Upper lobe of left lung (tissue), 6 donors: ENCODE measurements around the gene DIP2C. TPM values are rescaled to one million over a fixed set of nuclear protein-coding genes. Genes with fewer than 3 reads are reported as not detected.
"Not testable (repeated sequence)": the region's sequence is repeated elsewhere in the genome, so short reads cannot be mapped to it uniquely, and the experiment has no call there.

Source experiments
- ATAC-seq, 2 donors: fragments of 200-7000 bp; cut with Tn5 transposase; one replicate each; pipeline ENCODE4 v1.9.1; 2022; ENCODE audit warnings: mild to moderate bottlenecking in 2 of 2, moderate library complexity in 2 of 2; ENCODE audit not compliant: low FRiP score in 2 of 2
- DNase-seq, 2 donors: peaks; one replicate each; pipeline ENCODE4 v3.0.0-alpha.2; 2019 to 2020
- H3K27ac ChIP-seq, 4 donors: fragments of 200-600 bp; sonication (generic); one replicate each; pipeline ENCODE4 v1.5.1; 2016 to 2019
- H3K27me3 ChIP-seq, 4 donors: fragments of 200-600 bp; sonication (generic); one replicate each; pipeline ENCODE4 v1.5.1; 2017 to 2019
- H3K36me3 ChIP-seq, 4 donors: fragments of 200-600 bp; sonication (generic); one replicate each; pipeline ENCODE4 v1.5.1; 2016 to 2019
- H3K4me1 ChIP-seq, 4 donors: fragments of 200-600 bp; sonication (generic); one replicate each; pipeline ENCODE4 v1.5.1; 2018 to 2019
- H3K4me3 ChIP-seq, 4 donors: fragments of 200-600 bp; sonication (generic); one replicate each; pipeline ENCODE4 v1.5.1; 2017 to 2019; ENCODE audit warnings: mild to moderate bottlenecking in 2 of 4, moderate library complexity in 1 of 4
- H3K9me3 ChIP-seq, 4 donors: fragments of 200-600 bp; sonication (generic); one replicate each; pipeline ENCODE4 v1.5.1; 2018 to 2019
- CTCF ChIP-seq, 6 experiments: fragments of 450-650 bp in 4 of 6; fragments of 200-600 bp in 2 of 6; sonication (generic) in 2 of 6; IDR thresholded peaks; one replicate each; pipeline ENCODE4 v1.5.1; 2016 to 2019; ENCODE audit warnings: antibody characterized with exemption in 6 of 6
- EP300 ChIP-seq, 4 donors: sonication (generic); formaldehyde crosslinking; IDR thresholded peaks; one replicate each; pipeline ENCODE4 v1.5.1; 2017; ENCODE audit warnings: antibody characterized with exemption in 4 of 4, control low read depth in 2 of 4
- POLR2A ChIP-seq, 4 donors: fragments of 450-650 bp; IDR thresholded peaks; one replicate each; pipeline ENCODE4 v1.5.1; 2016 to 2017; ENCODE audit warnings: antibody characterized with exemption in 4 of 4, mild to moderate bottlenecking in 2 of 4
- POLR2AphosphoS5 ChIP-seq, 2 donors: sonication (generic); formaldehyde crosslinking; IDR thresholded peaks; one replicate each; pipeline ENCODE4 v1.5.1; 2017; ENCODE audit warnings: antibody characterized with exemption in 2 of 2
- WGBS, 2 donors: methylation state at CpG; one replicate each; pipeline ENCODE4 v1.1.5; 2017 to 2018; 5-methylcytosine and 5-hydroxymethylcytosine counted together
- total RNA-seq, 6 donors: library from RNA; depleted of rRNA in 4 of 6; stranded (reverse); fragments of >200 nt in 4 of 6; gene quantifications; one replicate each; pipeline versions ENCODE4 v1.1.0 to v1.2.1, GENCODE V29; 2016 to 2021
- donor health status: DM: no; HTN: no; CAD: no; lungs with moderate emphysema.
- donor health status: DM: no; HTN: yes; CAD: no; lungs with severe emphysema.

The DIP2C gene
- total RNA-seq, 6 donors from 2014 or later = 11.6 to 32.5 (median 14.7) TPM

GRCh38 chr10:264160-265073, 425.1 kb downstream of the DIP2C start:
- H3K4me1 ChIP-seq, ATAC-seq, H3K27ac ChIP-seq, H3K27me3 ChIP-seq, DNase-seq, H3K9me3 ChIP-seq, H3K36me3 ChIP-seq, H3K4me3 ChIP-seq: not testable (repeated sequence)
- WGBS, 2 donors = 66 to 87% methylated on average over 9 to 11 of the region's 11 CpGs

DNA sequence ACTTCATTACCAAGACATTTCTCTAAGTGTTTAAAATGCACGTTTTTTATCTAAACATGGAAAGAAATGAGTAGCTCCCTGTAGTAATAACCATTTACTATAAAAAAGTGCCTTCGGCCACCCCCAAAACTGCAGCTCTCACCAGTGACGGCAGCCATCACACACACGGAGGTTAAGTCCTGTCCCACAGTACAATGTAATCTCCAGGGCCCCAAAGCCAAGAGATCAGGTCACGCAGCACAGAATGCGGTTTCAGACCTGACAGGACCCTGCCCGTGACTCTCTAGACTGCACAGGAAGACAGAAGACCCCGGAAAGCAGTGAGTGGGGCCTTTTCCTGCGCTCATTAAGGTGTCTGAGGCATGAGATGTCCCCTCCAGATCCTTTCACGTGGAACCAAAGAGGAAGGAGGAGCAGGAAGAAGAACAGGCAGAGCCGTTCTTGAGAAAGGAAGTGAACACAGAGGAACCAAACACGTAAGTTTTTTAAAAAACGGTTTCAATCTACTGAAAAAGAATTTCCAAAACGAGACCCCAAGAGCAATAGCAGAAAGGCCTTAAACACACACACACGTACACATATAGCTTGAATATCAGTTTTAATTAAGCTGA, 428.5 kb downstream of the DIP2C start:
- H3K27me3 ChIP-seq = no peaks in the 10 kb centered on the region
- no peak overlapping the region for H3K27ac ChIP-seq
- 77 to 78% methylated on average over 15 of the region's 15 CpGs for WGBS, 2 donors
- H3K4me1 ChIP-seq = no peaks in the 10 kb centered on the region
- H3K36me3 ChIP-seq = no peaks in the 10 kb centered on the region
- no peak overlapping the region for H3K4me3 ChIP-seq
- no peak for ATAC-seq
- no peaks in the 10 kb centered on the region for H3K9me3 ChIP-seq
- TF ChIP-seq POLR2AphosphoS5 (IDR thresholded peaks at IDR 0.05) (no peak), EP300 (IDR thresholded peaks at IDR 0.05) (no peak)
- DNase-seq = no peak

GRCh38 chr10:251982-252582, 437.4 kb downstream of the DIP2C start:
- DNase-seq (no peak), ATAC-seq (no peak)
- Histone ChIP-seq H3K27ac (no peak overlapping the region), H3K9me3 (no peaks in the 10 kb centered on the region), H3K4me3 (no peak overlapping the region), H3K4me1 (no peaks in the 10 kb centered on the region), H3K27me3 (no peaks in the 10 kb centered on the region), H3K36me3 (peaks cover 21 to 78% (median 50%) of the 10 kb centered on the region in 4 donors)
- WGBS, 2 donors = 95 to 96% methylated on average over 13 of the region's 13 CpGs
- TF ChIP-seq POLR2A (IDR thresholded peaks at IDR 0.05) (no peak), CTCF (IDR thresholded peaks at IDR 0.05) (no peak), POLR2AphosphoS5 (IDR thresholded peaks at IDR 0.05) (no peak), EP300 (IDR thresholded peaks at IDR 0.05) (no peak)

DNA sequence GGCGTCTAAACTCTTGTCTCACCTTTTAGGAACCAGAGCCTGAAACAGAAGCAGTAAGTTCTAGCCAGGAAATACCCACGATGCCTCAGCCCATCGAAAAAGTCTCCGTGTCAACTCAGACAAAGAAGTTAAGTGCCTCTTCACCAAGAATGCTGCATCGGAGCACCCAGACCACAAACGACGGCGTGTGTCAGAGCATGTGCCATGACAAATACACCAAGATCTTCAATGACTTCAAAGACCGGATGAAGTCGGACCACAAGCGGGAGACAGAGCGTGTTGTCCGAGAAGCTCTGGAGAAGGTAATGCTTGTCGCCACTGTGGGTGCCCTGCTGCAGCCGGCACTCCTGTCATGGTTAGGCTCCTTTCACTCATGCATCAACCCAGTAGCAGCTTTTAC, 441.2 kb downstream of the DIP2C start:
- Histone ChIP-seq H3K27ac (no peak overlapping the region), H3K27me3 (no peaks in the 10 kb centered on the region), H3K4me1 (no peaks in the 10 kb centered on the region), H3K36me3 (peaks cover 24 to 94% (median 57%) of the 10 kb centered on the region in 4 donors), H3K9me3 (no peaks in the 10 kb centered on the region), H3K4me3 (no peak overlapping the region)
- WGBS, 2 donors = 86 to 90% methylated on average over 15 of the region's 15 CpGs
- TF ChIP-seq POLR2A (IDR thresholded peaks at IDR 0.05) (no peak), POLR2AphosphoS5 (IDR thresholded peaks at IDR 0.05) (no peak), EP300 (IDR thresholded peaks at IDR 0.05) (no peak), CTCF (IDR thresholded peaks at IDR 0.05) (no peak)
- ATAC-seq (no peak), DNase-seq (no peak)

GRCh38 chr10:247480-247879, 442.0 kb downstream of the DIP2C start:
- no peak for DNase-seq
- Histone ChIP-seq H3K27ac (no peak overlapping the region), H3K4me3 (no peak overlapping the region), H3K27me3 (no peaks in the 10 kb centered on the region), H3K9me3 (no peaks in the 10 kb centered on the region), H3K36me3 (peaks cover 24 to 94% (median 57%) of the 10 kb centered on the region in 4 donors), H3K4me1 (no peaks in the 10 kb centered on the region)
- no peak for ATAC-seq
- 93 to 97% methylated on average over 4 of the region's 4 CpGs for WGBS, 2 donors
- TF ChIP-seq EP300 (IDR thresholded peaks at IDR 0.05) (no peak), CTCF (IDR thresholded peaks at IDR 0.05) (no peak), POLR2A (IDR thresholded peaks at IDR 0.05) (no peak), POLR2AphosphoS5 (IDR thresholded peaks at IDR 0.05) (no peak)
